ENCODE results near the gene AGBL4. TPM values are rescaled to one million over a fixed set of nuclear protein-coding genes. Genes with fewer than 3 reads are reported as not detected.

Gene AGBL4
- total RNA-seq, 1 donor from 2014 or later, result 0.39 TPM

GRCh38 chr1:49136738-49137251 lies 887.0 kb downstream of the AGBL4 start:
- H3K27ac Mint-ChIP-seq, result no peak overlapping the region
- H3K9me3 Mint-ChIP-seq, result no peaks in the 10 kb centered on the region

GRCh38 chr1:49125746-49126145 lies 898.0 kb downstream of the AGBL4 start:
- H3K4me1 Mint-ChIP-seq (ENCODE audit: unreplicated experiment), result no peaks in the 10 kb centered on the region
- no peak overlapping the region for H3K27ac Mint-ChIP-seq
- H3K27me3 Mint-ChIP-seq, result no peaks in the 10 kb centered on the region
- TF ChIP-seq CTCF (conservative IDR thresholded peaks at IDR 0.05), result no peak
- H3K36me3 Mint-ChIP-seq, result no peaks in the 10 kb centered on the region
- DNase-seq (ENCODE audit: extremely low spot score, unreplicated experiment), result no peak
- peaks cover 3% of the 10 kb centered on the region for H3K9me3 Mint-ChIP-seq
- no peak overlapping the region for H3K4me3 Mint-ChIP-seq

More at GRCh38 chr1:49136738-49137251, 887.0 kb downstream of the AGBL4 start:
- Mint-ChIP-seq H3K27me3 (no peaks in the 10 kb centered on the region), H3K36me3 (no peaks in the 10 kb centered on the region), H3K4me1 (ENCODE audit: unreplicated experiment) (no peaks in the 10 kb centered on the region), H3K4me3 (no peak overlapping the region)
- no peak for TF ChIP-seq CTCF (conservative IDR thresholded peaks at IDR 0.05)
- no peak for DNase-seq (ENCODE audit: extremely low spot score, unreplicated experiment)

- DNase-seq (ENCODE audit: extremely low spot score, unreplicated experiment), result no peak
- Mint-ChIP-seq H3K4me3 (no peak overlapping the region), H3K27me3 (no peaks in the 10 kb centered on the region), H3K36me3 (no peaks in the 10 kb centered on the region), H3K9me3 (no peaks in the 10 kb centered on the region), H3K4me1 (ENCODE audit: unreplicated experiment) (no peaks in the 10 kb centered on the region), H3K27ac (no peak overlapping the region)
- TF ChIP-seq CTCF (conservative IDR thresholded peaks at IDR 0.05), result no peak
Measured at GRCh38 chr1:49111931-49112330, 911.8 kb downstream of the AGBL4 start.

- no peak for TF ChIP-seq CTCF (conservative IDR thresholded peaks at IDR 0.05)
- peaks cover 4% of the 10 kb centered on the region for H3K9me3 Mint-ChIP-seq
- H3K4me1 Mint-ChIP-seq (ENCODE audit: unreplicated experiment), result no peaks in the 10 kb centered on the region
- H3K27ac Mint-ChIP-seq, result no peak overlapping the region
- H3K36me3 Mint-ChIP-seq, result no peaks in the 10 kb centered on the region
- no peak for DNase-seq (ENCODE audit: extremely low spot score, unreplicated experiment)
- H3K27me3 Mint-ChIP-seq, result no peaks in the 10 kb centered on the region
- no peak overlapping the region for H3K4me3 Mint-ChIP-seq
Measured at GRCh38 chr1:49106445-49106844, 917.3 kb downstream of the AGBL4 start.

GRCh38 chr1:49104575-49104974 lies 919.2 kb downstream of the AGBL4 start:
- TF ChIP-seq CTCF (conservative IDR thresholded peaks at IDR 0.05), result no peak
- no peak overlapping the region for H3K27ac Mint-ChIP-seq
- no peak for DNase-seq (ENCODE audit: extremely low spot score, unreplicated experiment)
- H3K36me3 Mint-ChIP-seq, result no peaks in the 10 kb centered on the region
- no peaks in the 10 kb centered on the region for H3K27me3 Mint-ChIP-seq
- no peaks in the 10 kb centered on the region for H3K4me1 Mint-ChIP-seq (ENCODE audit: unreplicated experiment)
- H3K4me3 Mint-ChIP-seq, result no peak overlapping the region
- H3K9me3 Mint-ChIP-seq, result peaks cover 4% of the 10 kb centered on the region

GRCh38 chr1:49102752-49103151 lies 921.0 kb downstream of the AGBL4 start:
- no peaks in the 10 kb centered on the region for H3K27me3 Mint-ChIP-seq
- no peaks in the 10 kb centered on the region for H3K4me1 Mint-ChIP-seq (ENCODE audit: unreplicated experiment)
- DNase-seq (ENCODE audit: extremely low spot score, unreplicated experiment), result no peak
- H3K4me3 Mint-ChIP-seq, result no peak overlapping the region
- TF ChIP-seq CTCF (conservative IDR thresholded peaks at IDR 0.05), result no peak
- H3K27ac Mint-ChIP-seq, result no peak overlapping the region
- H3K36me3 Mint-ChIP-seq, result no peaks in the 10 kb centered on the region
- peaks cover 4% of the 10 kb centered on the region for H3K9me3 Mint-ChIP-seq
